MCF 10A (cell line): ENCODE results near the gene NADSYN1. TPM values are rescaled to one million over a fixed set of nuclear protein-coding genes. Genes with fewer than 3 reads are reported as not detected.

ENCODE experiments used
- BruUV-seq: library from RNA; stranded (reverse); fragments of 400-500 nt; replicated peaks from 2 replicates; lab custom pipeline; 2021; lab: Mats Ljungman, UMichigan
- CTCF ChIA-PET: fragments of 300-600 bp; sonication (Branson Sonifier 250); formaldehyde crosslinking; extraction: SDS; loops from one replicate; lab custom pipeline; 2021; ENCODE audit warnings: antibody characterized with exemption, inconsistent platforms; lab: Yijun Ruan, JAX
- POLR2A ChIA-PET: fragments of 300-600, 350-650 bp; sonication (Branson Sonifier 250); formaldehyde crosslinking; extraction: SDS; loops from one replicate; lab custom pipeline; 2020; ENCODE audit warnings: antibody characterized with exemption, inconsistent platforms; lab: Yijun Ruan, JAX
- DNase-seq: peaks from one replicate; pipeline ENCODE4 v3.0.0-alpha.2; 2018; ENCODE audit not compliant: unreplicated experiment
- H3K27ac Mint-ChIP-seq: one replicate; pipeline ENCODE4 v1.8.0; 2022; ENCODE audit warnings: mild to moderate bottlenecking, low read depth, mixed read lengths; ENCODE audit not compliant: unreplicated experiment
- H3K27me3 Mint-ChIP-seq: one replicate; pipeline ENCODE4 v1.8.0; 2022; ENCODE audit warnings: mixed read lengths; ENCODE audit not compliant: insufficient read depth, unreplicated experiment
- H3K36me3 Mint-ChIP-seq: one replicate; pipeline ENCODE4 v1.8.0; 2022; ENCODE audit warnings: mild to moderate bottlenecking, moderate library complexity, mixed read lengths; ENCODE audit not compliant: insufficient read depth, unreplicated experiment
- H3K4me1 Mint-ChIP-seq: one replicate; pipeline ENCODE4 v1.8.0; 2022; ENCODE audit warnings: mixed read lengths; ENCODE audit not compliant: insufficient read depth, unreplicated experiment
- H3K4me3 Mint-ChIP-seq: one replicate; pipeline ENCODE4 v1.8.0; 2022; ENCODE audit warnings: mild to moderate bottlenecking, moderate library complexity, mixed read lengths; ENCODE audit not compliant: unreplicated experiment
- H3K9me3 Mint-ChIP-seq: one replicate; pipeline ENCODE4 v1.8.0; 2022; ENCODE audit warnings: mixed read lengths; ENCODE audit not compliant: unreplicated experiment
- CTCF ChIP-seq: fragments of 200-600 bp; IDR thresholded peaks from one replicate; pipeline ENCODE4 v1.8.0; 2022; ENCODE audit warnings: antibody characterized with exemption, mild to moderate bottlenecking; ENCODE audit not compliant: unreplicated experiment
- intact Hi-C: fragments of 100-400 bp; cut with micrococcal nuclease; formaldehyde crosslinking; loops from 2 replicates; pipeline ENCODE4 v1.14.1; 2022
- total RNA-seq: library from RNA; stranded (reverse); gene quantifications from 2 replicates; pipeline ENCODE4 v1.2.3, GENCODE V29; 2022

NADSYN1 gene
- total RNA-seq, 1 experiment from 2014 or later = 73.6 TPM

- intact Hi-C loops = loop anchor here (2.0 to 10.0 kb wide), 2 partner anchors 154 to 988 kb away; no protein-coding TSS in a partner anchor
- POLR2A ChIA-PET = interaction anchor here (0.6 to 0.8 kb wide), 7 partner anchors 15 to 1053 kb away, joined by 3 to 5 read pairs (median 3); no protein-coding TSS in a partner anchor
- peaks cover 27% of the 10 kb centered on the region for H3K4me1 Mint-ChIP-seq
- H3K4me3 Mint-ChIP-seq = peak overlapping the region; percentile 85
- peak overlapping the region; percentile 84 for H3K27ac Mint-ChIP-seq
- CTCF ChIA-PET = interaction anchor here (0.6 kb wide), 1 partner anchor 352 kb away, joined by 3 read pairs; no protein-coding TSS in a partner anchor
- no peaks in the 10 kb centered on the region for H3K9me3 Mint-ChIP-seq
- H3K27me3 Mint-ChIP-seq = no peaks in the 10 kb centered on the region
- BruUV-seq = no TSS peak
- no peak for DNase-seq
- H3K36me3 Mint-ChIP-seq = peaks cover 25% of the 10 kb centered on the region
- no peak for TF ChIP-seq CTCF
Measured at GRCh38 chr11:71452199-71453036, 585 bp upstream of the NADSYN1 start.

- H3K9me3 Mint-ChIP-seq = no peaks in the 10 kb centered on the region
- H3K4me1 Mint-ChIP-seq = peaks cover 22% of the 10 kb centered on the region
- H3K27me3 Mint-ChIP-seq = no peaks in the 10 kb centered on the region
- TF ChIP-seq CTCF = no peak
- intact Hi-C loops = loop anchor here (2.0 to 10.0 kb wide), 2 partner anchors 155 to 989 kb away; no protein-coding TSS in a partner anchor
- BruUV-seq = no TSS peak
- ChIA-PET POLR2A (interaction anchor here (0.6 to 1.4 kb wide), 4 partner anchors 29 to 1054 kb away, joined by 3 to 5 read pairs (median 3); no protein-coding TSS in a partner anchor), CTCF (interaction anchor here (0.6 to 1.4 kb wide), 2 partner anchors 28 to 53 kb away, joined by 3 to 4 read pairs; no protein-coding TSS in a partner anchor)
- H3K4me3 Mint-ChIP-seq = peak overlapping the region; percentile 85
- peak overlapping the region; percentile 84 for H3K27ac Mint-ChIP-seq
- DNase-seq = no peak
- peaks cover 40% of the 10 kb centered on the region for H3K36me3 Mint-ChIP-seq
Measured at GRCh38 chr11:71453918-71454304, 908 bp downstream of the NADSYN1 start.

GRCh38 chr11:71454470-71455113, 1.6 kb downstream of the NADSYN1 start:
- Mint-ChIP-seq H3K27ac (no peak overlapping the region), H3K4me3 (peak overlapping the region; percentile 85), H3K27me3 (no peaks in the 10 kb centered on the region), H3K9me3 (no peaks in the 10 kb centered on the region), H3K36me3 (peaks cover 47% of the 10 kb centered on the region), H3K4me1 (peaks cover 18% of the 10 kb centered on the region)
- intact Hi-C loops = loop anchor here (10.0 kb wide), 1 partner anchor 990 kb away; no protein-coding TSS in a partner anchor
- no TSS peak for BruUV-seq
- peak; percentile 6 for TF ChIP-seq CTCF
- DNase-seq = peak; percentile 23
- POLR2A ChIA-PET = interaction anchor here (1.0 to 1.4 kb wide), 3 partner anchors 28 to 301 kb away, joined by 3 to 5 read pairs (median 3); no protein-coding TSS in a partner anchor
- CTCF ChIA-PET = interaction anchor here (0.6 to 1.4 kb wide), 6 partner anchors 29 to 1095 kb away, joined by 3 to 4 read pairs (median 3); no protein-coding TSS in a partner anchor
